Endodermal cell (in vitro differentiated cells): ENCODE data around the gene MGAT5. TPM values are rescaled to one million over a fixed set of nuclear protein-coding genes. Genes with fewer than 3 reads are reported as not detected.

Source experiments
- DNase-seq: peaks from one replicate; pipeline ENCODE4 v3.0.0-alpha.2; 2017
- H3K27ac ChIP-seq: 2 replicates; pipeline ENCODE4 v1.5.1; 2013; ENCODE audit warnings: mild to moderate bottlenecking, low read depth, low read length, moderate library complexity
- H3K27me3 ChIP-seq: 2 replicates; pipeline ENCODE4 v1.6.1; 2013; ENCODE audit warnings: mild to moderate bottlenecking, low read length, moderate library complexity; ENCODE audit not compliant: insufficient read depth, control insufficient read depth, poor library complexity, severe bottlenecking
- H3K36me3 ChIP-seq: 2 replicates; pipeline ENCODE4 v1.7.0; 2013; ENCODE audit warnings: mild to moderate bottlenecking, low read length, moderate library complexity; ENCODE audit not compliant: control insufficient read depth, insufficient read depth
- H3K4me1 ChIP-seq: one replicate; pipeline ENCODE4 v1.7.0; 2013; ENCODE audit warnings: low read length; ENCODE audit not compliant: control insufficient read depth, insufficient read depth
- H3K4me3 ChIP-seq: 2 replicates; pipeline ENCODE4 v1.5.1; 2013; ENCODE audit warnings: mild to moderate bottlenecking, low read length, moderate library complexity
- H3K9ac ChIP-seq: 2 replicates; pipeline ENCODE4 v1.6.1; 2013; ENCODE audit warnings: mild to moderate bottlenecking, low read length, moderate library complexity; ENCODE audit not compliant: poor library complexity, severe bottlenecking; ENCODE audit errors: extremely low read depth
- H3K9me3 ChIP-seq: 2 replicates; pipeline ENCODE4 v1.6.1; 2013; ENCODE audit warnings: mild to moderate bottlenecking, low read length, moderate library complexity; ENCODE audit not compliant: control insufficient read depth
- H3K27ac Mint-ChIP-seq: 2 replicates; pipeline ENCODE4 v1.8.0; 2020; ENCODE audit warnings: mixed read lengths
- H3K27me3 Mint-ChIP-seq: 2 replicates; pipeline ENCODE4 v1.8.0; 2021; ENCODE audit warnings: mild to moderate bottlenecking, mixed read lengths; ENCODE audit not compliant: insufficient read depth
- H3K36me3 Mint-ChIP-seq: 2 replicates; pipeline ENCODE4 v1.8.0; 2020; ENCODE audit warnings: low read depth, mixed read lengths
- H3K4me1 Mint-ChIP-seq: 2 replicates; pipeline ENCODE4 v1.8.0; 2020; ENCODE audit warnings: mixed read lengths
- H3K4me3 Mint-ChIP-seq: 2 replicates; pipeline ENCODE4 v1.8.0; 2020; ENCODE audit warnings: mild to moderate bottlenecking, moderate library complexity, mixed read lengths
- H3K9me3 Mint-ChIP-seq: 2 replicates; pipeline ENCODE4 v1.8.0; 2020; ENCODE audit warnings: mild to moderate bottlenecking, mixed read lengths
- WGBS, 2 experiments: methylation state at CpG; one replicate each; pipeline versions ENCODE4 v1.1.5 to v1.1.7; 2013; ENCODE audit warnings: missing lambda C conversion rate in 2 of 2, mixed read lengths in 1 of 2; ENCODE audit not compliant: insufficient coverage in 1 of 2, insufficient read length in 1 of 2; 5-methylcytosine and 5-hydroxymethylcytosine counted together
- total RNA-seq, 2 donors: library from RNA; stranded (reverse); fragmentation: NEBNext Ultra II Directional in 1 of 2; extraction: Animal tissue kit (Norgen Biotek cat#: 25700) in 1 of 2; gene quantifications; 2 replicates in 1 of 2; 3 replicates in 1 of 2; pipeline ENCODE4 v1.2.1, GENCODE V29; 2021
- TF ChIP-seq, protein P1 (sequence below): fragments of 200-600 bp; sonication (generic); conservative IDR thresholded peaks from 2 replicates; pipeline ENCODE4 v1.5.0; 2021; ENCODE audit warnings: antibody characterized with exemption, mild to moderate bottlenecking

Gene MGAT5
- total RNA-seq, 2 donors from 2014 or later, result 57.2 to 78.4 TPM

DNA sequence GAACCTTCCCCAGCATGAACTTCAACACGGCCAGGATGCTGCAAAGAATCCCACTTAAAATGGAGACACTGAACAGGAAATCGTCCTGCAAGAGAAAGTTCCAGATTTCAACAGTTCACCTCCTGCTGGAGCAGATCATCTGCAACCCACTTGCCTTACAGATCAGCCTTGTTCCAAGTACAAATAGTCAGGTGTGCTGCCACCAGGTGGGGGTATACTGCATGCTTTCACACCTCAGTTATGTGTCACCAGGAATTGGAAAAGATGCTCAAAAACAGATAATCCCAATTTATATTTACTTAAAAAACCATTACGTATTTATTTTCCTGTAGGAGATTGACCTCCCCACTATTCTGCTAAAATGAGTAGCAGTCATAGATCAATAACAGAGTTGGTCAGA is 212.3 kb downstream of the MGAT5 start:
- WGBS, 2 experiments, result 67 to 74% methylated on average over 3 of the region's 3 CpGs
- Histone ChIP-seq H3K9me3 (no peaks in the 10 kb centered on the region), H3K36me3 (no peaks in the 10 kb centered on the region), H3K9ac (no peak overlapping the region), H3K27me3 (no peaks in the 10 kb centered on the region), H3K4me1 (no peaks in the 10 kb centered on the region), H3K4me3 (no peak overlapping the region), H3K27ac (no peak overlapping the region)
- Mint-ChIP-seq H3K36me3 (no peaks in the 10 kb centered on the region), H3K27me3 (peaks cover 1% of the 10 kb centered on the region), H3K27ac (no peak overlapping the region), H3K4me3 (no peak overlapping the region), H3K9me3 (no peaks in the 10 kb centered on the region), H3K4me1 (no peaks in the 10 kb centered on the region)
- TF ChIP-seq, protein P1, sequence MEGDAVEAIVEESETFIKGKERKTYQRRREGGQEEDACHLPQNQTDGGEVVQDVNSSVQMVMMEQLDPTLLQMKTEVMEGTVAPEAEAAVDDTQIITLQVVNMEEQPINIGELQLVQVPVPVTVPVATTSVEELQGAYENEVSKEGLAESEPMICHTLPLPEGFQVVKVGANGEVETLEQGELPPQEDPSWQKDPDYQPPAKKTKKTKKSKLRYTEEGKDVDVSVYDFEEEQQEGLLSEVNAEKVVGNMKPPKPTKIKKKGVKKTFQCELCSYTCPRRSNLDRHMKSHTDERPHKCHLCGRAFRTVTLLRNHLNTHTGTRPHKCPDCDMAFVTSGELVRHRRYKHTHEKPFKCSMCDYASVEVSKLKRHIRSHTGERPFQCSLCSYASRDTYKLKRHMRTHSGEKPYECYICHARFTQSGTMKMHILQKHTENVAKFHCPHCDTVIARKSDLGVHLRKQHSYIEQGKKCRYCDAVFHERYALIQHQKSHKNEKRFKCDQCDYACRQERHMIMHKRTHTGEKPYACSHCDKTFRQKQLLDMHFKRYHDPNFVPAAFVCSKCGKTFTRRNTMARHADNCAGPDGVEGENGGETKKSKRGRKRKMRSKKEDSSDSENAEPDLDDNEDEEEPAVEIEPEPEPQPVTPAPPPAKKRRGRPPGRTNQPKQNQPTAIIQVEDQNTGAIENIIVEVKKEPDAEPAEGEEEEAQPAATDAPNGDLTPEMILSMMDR, result peak; percentile 79
- peak; percentile 80 for DNase-seq

DNA sequence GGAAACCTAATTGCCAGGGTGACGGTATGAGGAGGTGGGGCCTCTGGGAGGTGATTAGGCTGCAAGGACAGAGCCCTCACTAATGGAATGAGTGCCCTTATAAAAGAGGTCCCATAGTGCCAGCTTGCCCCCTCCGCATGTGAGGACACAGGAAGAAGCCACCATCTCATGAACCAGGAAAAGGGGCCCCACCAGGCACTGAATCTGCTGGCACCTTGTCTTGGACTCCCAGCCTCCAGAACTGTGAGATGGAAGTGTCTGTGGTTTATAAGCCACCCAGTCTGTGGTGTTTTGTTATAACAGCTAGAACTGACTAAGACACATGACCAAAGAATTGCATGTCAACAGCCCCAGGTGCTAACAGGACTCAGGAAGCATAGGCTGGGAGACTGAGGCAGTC is 214.3 kb downstream of the MGAT5 start:
- TF ChIP-seq, protein P1, result no peak
- Mint-ChIP-seq H3K36me3 (no peaks in the 10 kb centered on the region), H3K27ac (no peak overlapping the region), H3K27me3 (peaks cover 1% of the 10 kb centered on the region), H3K4me3 (no peak overlapping the region), H3K4me1 (no peaks in the 10 kb centered on the region), H3K9me3 (peaks cover 4% of the 10 kb centered on the region)
- no peaks in the 10 kb centered on the region for H3K4me1 ChIP-seq
- no peaks in the 10 kb centered on the region for H3K27me3 ChIP-seq
- H3K4me3 ChIP-seq, result no peak overlapping the region
- H3K9me3 ChIP-seq, result no peaks in the 10 kb centered on the region
- H3K27ac ChIP-seq, result no peak overlapping the region
- no peak overlapping the region for H3K9ac ChIP-seq
- 86 to 94% methylated on average over 1 to 2 of the region's 2 CpGs for WGBS, 2 experiments
- H3K36me3 ChIP-seq, result no peaks in the 10 kb centered on the region
- DNase-seq, result no peak

DNA sequence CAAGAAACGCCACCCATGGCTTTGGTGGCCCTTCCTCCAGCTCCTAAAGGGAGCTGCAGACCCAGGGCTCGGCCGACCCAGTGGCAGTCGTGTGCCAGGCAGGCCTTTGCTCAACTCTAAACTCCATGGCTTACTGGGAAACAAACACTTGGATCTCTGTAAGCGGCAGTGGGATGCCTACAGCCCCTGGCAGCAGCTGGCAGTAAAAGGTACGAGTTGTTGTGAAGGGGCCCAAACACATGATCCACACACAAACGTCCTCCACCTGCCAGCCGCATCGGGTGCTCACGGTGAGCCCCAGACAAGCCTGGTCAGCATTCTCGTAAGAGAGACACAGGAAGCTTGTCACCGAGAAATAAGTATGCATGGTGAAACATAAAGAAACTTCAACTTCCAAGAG is 214.9 kb downstream of the MGAT5 start:
- no peaks in the 10 kb centered on the region for H3K4me1 ChIP-seq
- H3K36me3 Mint-ChIP-seq, result no peaks in the 10 kb centered on the region
- H3K9me3 ChIP-seq, result no peaks in the 10 kb centered on the region
- no peak overlapping the region for H3K27ac ChIP-seq
- no peak overlapping the region for H3K4me3 ChIP-seq
- H3K4me1 Mint-ChIP-seq, result no peaks in the 10 kb centered on the region
- H3K36me3 ChIP-seq, result no peaks in the 10 kb centered on the region
- H3K27ac Mint-ChIP-seq, result no peak overlapping the region
- H3K27me3 Mint-ChIP-seq, result peaks cover 1% of the 10 kb centered on the region
- WGBS, 2 experiments, result 94 to 95% methylated on average over 6 to 12 of the region's 12 CpGs
- DNase-seq, result no peak
- H3K9me3 Mint-ChIP-seq, result peaks cover 9% of the 10 kb centered on the region
- no peaks in the 10 kb centered on the region for H3K27me3 ChIP-seq
- no peak overlapping the region for H3K4me3 Mint-ChIP-seq
- no peak overlapping the region for H3K9ac ChIP-seq
- TF ChIP-seq, protein P1, result no peak
